H1 (cell line): ENCODE results near the gene PLA1A. TPM values are rescaled to one million over a fixed set of nuclear protein-coding genes. Genes with fewer than 3 reads are reported as not detected.

Experiments used
- CBX5 ChIP-seq: fragments of 300-800, 300-1000 bp; sonication (generic); IDR thresholded peaks from 2 replicates; pipeline ENCODE4 v1.7.1; 2016; ENCODE audit warnings: antibody characterized with exemption, low read length, low read depth
- CHD1 ChIP-seq: IDR thresholded peaks from 2 replicates; pipeline ENCODE4 v1.6.1; 2012; ENCODE audit warnings: low read depth, low read length, improper control_type of control experiment
- JUN ChIP-seq: IDR thresholded peaks from 2 replicates; pipeline ENCODE4 v1.6.1; 2011; ENCODE audit warnings: low read depth, mild to moderate bottlenecking, improper control_type of control experiment, low read length
- KDM4A ChIP-seq: IDR thresholded peaks from one replicate; pipeline ENCODE4 v1.7.1; 2012; ENCODE audit warnings: low read depth, mild to moderate bottlenecking, moderate library complexity, low read length, inconsistent platforms; ENCODE audit not compliant: severe bottlenecking
- PHF8 ChIP-seq: fragments of 200-600 bp; sonication (generic); conservative IDR thresholded peaks from 2 replicates; pipeline ENCODE4 v1.7.1; 2012; ENCODE audit warnings: low read depth, mild to moderate bottlenecking, inconsistent platforms, low read length, moderate library complexity
- POLR2A ChIP-seq, 2 experiments: IDR thresholded peaks; 1 replicate in 1 of 2; 2 replicates in 1 of 2; pipeline ENCODE4 v1.6.1; 2011; ENCODE audit warnings: low read depth in 2 of 2, low read length in 2 of 2, mild to moderate bottlenecking in 2 of 2; ENCODE audit errors: control extremely low read depth in 1 of 2
- SIN3A ChIP-seq, 2 experiments: IDR thresholded peaks in 1 of 2; conservative IDR thresholded peaks in 1 of 2; 2 replicates each; pipeline ENCODE4 v1.6.1; 2011 to 2012; ENCODE audit warnings: low read length in 2 of 2, improper control_type of control experiment in 1 of 2, low read depth in 1 of 2, mild to moderate bottlenecking in 1 of 2
- SIRT6 ChIP-seq: IDR thresholded peaks from one replicate; pipeline ENCODE4 v1.7.1; 2012; ENCODE audit warnings: low read length, inconsistent platforms
- polyA plus RNA-seq, 7 experiments: library from polyadenylated mRNA; depleted of rRNA in 3 of 7; stranded (reverse) in 5 of 7; unstranded in 2 of 7; fragments of >200 nt in 5 of 7; fragments of 200-250 nt in 2 of 7; gene quantifications; 1 replicate in 5 of 7; 2 replicates in 1 of 7; 4 replicates in 1 of 7; pipeline versions ENCODE4 v1.2.1 to v1.2.3, GENCODE V29; 2011 to 2013; ENCODE audit warnings: missing spikeins in 2 of 7, mixed read lengths in 2 of 7
- total RNA-seq: library from RNA; stranded (reverse); fragmentation: NEBNext Ultra II Directional; extraction: Animal tissue kit (Norgen Biotek cat#: 25700); gene quantifications from 2 replicates; pipeline ENCODE4 v1.2.1, GENCODE V29; 2021
- TF ChIP-seq, protein P1 (sequence below): fragments of 300-600 bp; sonication (generic); IDR thresholded peaks from 2 replicates; pipeline ENCODE4 v1.7.1; 2012; ENCODE audit warnings: low read length, moderate library complexity, mild to moderate bottlenecking, inconsistent platforms; ENCODE audit not compliant: insufficient replicate concordance
- TF ChIP-seq, protein P2 (sequence below): IDR thresholded peaks from 2 replicates; pipeline ENCODE4 v1.6.1; 2011; ENCODE audit warnings: low read length, improper control_type of control experiment

PLA1A gene
- total and polyA plus RNA-seq, 2 of the 8 experiments (the other 6 are each of a cell fraction or from before 2014, with no cell fraction given) = not detected

DNA sequence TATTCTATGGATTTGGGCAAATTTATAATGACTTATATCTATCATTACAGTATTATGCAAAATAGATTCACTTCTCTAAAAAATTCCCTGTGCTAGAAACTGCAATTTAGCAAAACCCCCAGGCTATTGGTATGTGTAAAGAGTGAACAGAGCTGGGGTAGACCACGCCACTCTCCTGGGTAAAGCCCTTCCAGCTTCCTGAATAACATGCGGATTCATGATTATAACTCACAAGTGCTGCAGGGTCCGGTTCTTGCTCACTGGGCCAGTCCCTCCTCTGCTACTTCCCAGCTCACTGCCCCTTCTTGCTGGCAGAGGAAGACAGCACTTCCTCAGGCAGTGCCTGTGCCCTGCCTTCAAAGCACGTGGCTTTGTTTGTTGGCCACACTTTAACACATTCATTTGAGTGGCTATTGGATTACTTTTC lies 42.4 kb upstream of the PLA1A start (continued):
- TF ChIP-seq, protein P1, sequence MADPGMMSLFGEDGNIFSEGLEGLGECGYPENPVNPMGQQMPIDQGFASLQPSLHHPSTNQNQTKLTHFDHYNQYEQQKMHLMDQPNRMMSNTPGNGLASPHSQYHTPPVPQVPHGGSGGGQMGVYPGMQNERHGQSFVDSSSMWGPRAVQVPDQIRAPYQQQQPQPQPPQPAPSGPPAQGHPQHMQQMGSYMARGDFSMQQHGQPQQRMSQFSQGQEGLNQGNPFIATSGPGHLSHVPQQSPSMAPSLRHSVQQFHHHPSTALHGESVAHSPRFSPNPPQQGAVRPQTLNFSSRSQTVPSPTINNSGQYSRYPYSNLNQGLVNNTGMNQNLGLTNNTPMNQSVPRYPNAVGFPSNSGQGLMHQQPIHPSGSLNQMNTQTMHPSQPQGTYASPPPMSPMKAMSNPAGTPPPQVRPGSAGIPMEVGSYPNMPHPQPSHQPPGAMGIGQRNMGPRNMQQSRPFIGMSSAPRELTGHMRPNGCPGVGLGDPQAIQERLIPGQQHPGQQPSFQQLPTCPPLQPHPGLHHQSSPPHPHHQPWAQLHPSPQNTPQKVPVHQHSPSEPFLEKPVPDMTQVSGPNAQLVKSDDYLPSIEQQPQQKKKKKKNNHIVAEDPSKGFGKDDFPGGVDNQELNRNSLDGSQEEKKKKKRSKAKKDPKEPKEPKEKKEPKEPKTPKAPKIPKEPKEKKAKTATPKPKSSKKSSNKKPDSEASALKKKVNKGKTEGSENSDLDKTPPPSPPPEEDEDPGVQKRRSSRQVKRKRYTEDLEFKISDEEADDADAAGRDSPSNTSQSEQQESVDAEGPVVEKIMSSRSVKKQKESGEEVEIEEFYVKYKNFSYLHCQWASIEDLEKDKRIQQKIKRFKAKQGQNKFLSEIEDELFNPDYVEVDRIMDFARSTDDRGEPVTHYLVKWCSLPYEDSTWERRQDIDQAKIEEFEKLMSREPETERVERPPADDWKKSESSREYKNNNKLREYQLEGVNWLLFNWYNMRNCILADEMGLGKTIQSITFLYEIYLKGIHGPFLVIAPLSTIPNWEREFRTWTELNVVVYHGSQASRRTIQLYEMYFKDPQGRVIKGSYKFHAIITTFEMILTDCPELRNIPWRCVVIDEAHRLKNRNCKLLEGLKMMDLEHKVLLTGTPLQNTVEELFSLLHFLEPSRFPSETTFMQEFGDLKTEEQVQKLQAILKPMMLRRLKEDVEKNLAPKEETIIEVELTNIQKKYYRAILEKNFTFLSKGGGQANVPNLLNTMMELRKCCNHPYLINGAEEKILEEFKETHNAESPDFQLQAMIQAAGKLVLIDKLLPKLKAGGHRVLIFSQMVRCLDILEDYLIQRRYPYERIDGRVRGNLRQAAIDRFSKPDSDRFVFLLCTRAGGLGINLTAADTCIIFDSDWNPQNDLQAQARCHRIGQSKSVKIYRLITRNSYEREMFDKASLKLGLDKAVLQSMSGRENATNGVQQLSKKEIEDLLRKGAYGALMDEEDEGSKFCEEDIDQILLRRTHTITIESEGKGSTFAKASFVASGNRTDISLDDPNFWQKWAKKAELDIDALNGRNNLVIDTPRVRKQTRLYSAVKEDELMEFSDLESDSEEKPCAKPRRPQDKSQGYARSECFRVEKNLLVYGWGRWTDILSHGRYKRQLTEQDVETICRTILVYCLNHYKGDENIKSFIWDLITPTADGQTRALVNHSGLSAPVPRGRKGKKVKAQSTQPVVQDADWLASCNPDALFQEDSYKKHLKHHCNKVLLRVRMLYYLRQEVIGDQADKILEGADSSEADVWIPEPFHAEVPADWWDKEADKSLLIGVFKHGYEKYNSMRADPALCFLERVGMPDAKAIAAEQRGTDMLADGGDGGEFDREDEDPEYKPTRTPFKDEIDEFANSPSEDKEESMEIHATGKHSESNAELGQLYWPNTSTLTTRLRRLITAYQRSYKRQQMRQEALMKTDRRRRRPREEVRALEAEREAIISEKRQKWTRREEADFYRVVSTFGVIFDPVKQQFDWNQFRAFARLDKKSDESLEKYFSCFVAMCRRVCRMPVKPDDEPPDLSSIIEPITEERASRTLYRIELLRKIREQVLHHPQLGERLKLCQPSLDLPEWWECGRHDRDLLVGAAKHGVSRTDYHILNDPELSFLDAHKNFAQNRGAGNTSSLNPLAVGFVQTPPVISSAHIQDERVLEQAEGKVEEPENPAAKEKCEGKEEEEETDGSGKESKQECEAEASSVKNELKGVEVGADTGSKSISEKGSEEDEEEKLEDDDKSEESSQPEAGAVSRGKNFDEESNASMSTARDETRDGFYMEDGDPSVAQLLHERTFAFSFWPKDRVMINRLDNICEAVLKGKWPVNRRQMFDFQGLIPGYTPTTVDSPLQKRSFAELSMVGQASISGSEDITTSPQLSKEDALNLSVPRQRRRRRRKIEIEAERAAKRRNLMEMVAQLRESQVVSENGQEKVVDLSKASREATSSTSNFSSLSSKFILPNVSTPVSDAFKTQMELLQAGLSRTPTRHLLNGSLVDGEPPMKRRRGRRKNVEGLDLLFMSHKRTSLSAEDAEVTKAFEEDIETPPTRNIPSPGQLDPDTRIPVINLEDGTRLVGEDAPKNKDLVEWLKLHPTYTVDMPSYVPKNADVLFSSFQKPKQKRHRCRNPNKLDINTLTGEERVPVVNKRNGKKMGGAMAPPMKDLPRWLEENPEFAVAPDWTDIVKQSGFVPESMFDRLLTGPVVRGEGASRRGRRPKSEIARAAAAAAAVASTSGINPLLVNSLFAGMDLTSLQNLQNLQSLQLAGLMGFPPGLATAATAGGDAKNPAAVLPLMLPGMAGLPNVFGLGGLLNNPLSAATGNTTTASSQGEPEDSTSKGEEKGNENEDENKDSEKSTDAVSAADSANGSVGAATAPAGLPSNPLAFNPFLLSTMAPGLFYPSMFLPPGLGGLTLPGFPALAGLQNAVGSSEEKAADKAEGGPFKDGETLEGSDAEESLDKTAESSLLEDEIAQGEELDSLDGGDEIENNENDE = no peak
- TF ChIP-seq CHD1 (no peak), KDM4A (no peak), JUN (no peak), SIRT6 (no peak), POLR2A (IDR thresholded peaks at IDR 0.05; ENCODE audit: control extremely low read depth in 1 of 2, low read depth in 2 of 2, low read length in 2 of 2) (no peak), SIN3A (conservative IDR thresholded peaks at IDR 0.05 in 1 of 2, IDR thresholded peaks at IDR 0.05 in 1 of 2; ENCODE audit: low read depth in 1 of 2, low read length in 2 of 2) (no peak), PHF8 (no peak), CBX5 (no peak)
- TF ChIP-seq, protein P2, sequence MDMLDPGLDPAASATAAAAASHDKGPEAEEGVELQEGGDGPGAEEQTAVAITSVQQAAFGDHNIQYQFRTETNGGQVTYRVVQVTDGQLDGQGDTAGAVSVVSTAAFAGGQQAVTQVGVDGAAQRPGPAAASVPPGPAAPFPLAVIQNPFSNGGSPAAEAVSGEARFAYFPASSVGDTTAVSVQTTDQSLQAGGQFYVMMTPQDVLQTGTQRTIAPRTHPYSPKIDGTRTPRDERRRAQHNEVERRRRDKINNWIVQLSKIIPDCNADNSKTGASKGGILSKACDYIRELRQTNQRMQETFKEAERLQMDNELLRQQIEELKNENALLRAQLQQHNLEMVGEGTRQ = no peak
